Measurements from ENCODE around the gene LAPTM5.
"Not testable (repeated sequence)": the region's sequence is repeated elsewhere in the genome, so short reads cannot be mapped to it uniquely, and the experiment has no call there.

LAPTM5 gene

GRCh38 chr1:30693822-30694221, 63.8 kb downstream of the LAPTM5 start:
- DNase-seq (ENCODE audit: low read depth): no peak

DNA sequence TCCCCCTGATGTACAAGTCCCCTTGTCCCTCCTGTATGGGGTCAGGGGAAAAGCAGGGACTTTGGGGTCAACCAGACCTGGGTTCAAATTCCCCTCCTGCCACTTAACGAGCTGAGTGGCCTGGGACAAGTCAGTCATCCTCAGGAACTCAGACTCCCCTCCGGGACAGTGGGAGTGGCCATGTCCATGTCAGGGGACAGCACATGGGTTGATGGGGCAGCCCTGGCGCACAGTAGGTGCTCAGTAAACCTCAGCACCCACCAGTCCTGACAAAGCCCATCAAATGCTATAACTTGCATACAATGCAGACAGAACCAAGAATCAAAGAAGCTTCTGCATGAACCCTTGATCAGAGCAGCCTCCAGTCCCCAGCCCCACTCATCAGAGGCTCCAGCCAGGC, 64.2 kb downstream of the LAPTM5 start:
- no peak for DNase-seq (ENCODE audit: low read depth)

DNA sequence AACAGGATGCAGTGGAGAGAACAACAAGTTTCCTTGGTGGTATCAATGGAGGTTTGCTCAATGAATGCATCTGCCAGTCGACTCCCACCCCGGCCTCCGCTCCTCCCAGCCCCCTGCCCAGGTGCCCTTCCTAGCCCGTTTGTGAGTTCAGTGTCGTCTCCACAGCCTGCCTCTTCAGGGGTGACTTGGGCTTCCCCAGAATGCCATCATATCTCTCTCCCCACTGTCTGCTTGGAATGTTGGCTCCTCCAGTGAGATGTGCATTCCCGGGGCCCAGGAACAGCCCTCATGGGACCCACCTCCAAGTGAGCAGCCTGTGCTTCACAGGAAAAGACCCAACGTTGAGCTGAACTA, 64.6 kb downstream of the LAPTM5 start:
- no peak for DNase-seq (ENCODE audit: low read depth)

GRCh38 chr1:30692201-30692947, 65.2 kb downstream of the LAPTM5 start:
- no peak for DNase-seq (ENCODE audit: low read depth)

GRCh38 chr1:30691480-30691879, 66.1 kb downstream of the LAPTM5 start:
- DNase-seq (ENCODE audit: low read depth): no peak

GRCh38 chr1:30689901-30690645, 67.5 kb downstream of the LAPTM5 start:
- DNase-seq (ENCODE audit: low read depth): no peak

GRCh38 chr1:30688920-30689794, 68.4 kb downstream of the LAPTM5 start:
- no peak for DNase-seq (ENCODE audit: low read depth)

DNA sequence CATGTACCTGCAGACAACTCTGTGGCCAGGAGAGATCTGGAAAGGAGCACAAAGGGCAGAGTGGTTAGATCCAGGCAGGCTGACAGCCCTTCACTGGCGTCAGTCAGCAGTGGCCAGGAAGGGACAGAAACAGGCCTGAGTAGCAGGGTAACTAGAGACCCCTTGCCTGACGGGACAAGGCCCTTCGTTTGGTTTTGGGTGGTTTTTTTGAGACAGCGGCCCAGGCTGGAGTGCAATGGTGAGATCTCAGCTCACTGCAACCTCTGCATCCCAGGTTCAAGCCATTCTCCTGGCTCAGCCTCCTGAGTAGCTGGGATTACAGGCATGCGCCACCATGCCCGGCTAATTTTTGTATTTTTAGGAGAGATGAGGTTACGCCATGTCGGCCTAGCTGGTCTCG, 69.1 kb downstream of the LAPTM5 start:
- not testable (repeated sequence) for DNase-seq (ENCODE audit: low read depth)

- no peak for DNase-seq (ENCODE audit: low read depth)
Measured at GRCh38 chr1:30687886-30688285, 69.7 kb downstream of the LAPTM5 start.

DNA sequence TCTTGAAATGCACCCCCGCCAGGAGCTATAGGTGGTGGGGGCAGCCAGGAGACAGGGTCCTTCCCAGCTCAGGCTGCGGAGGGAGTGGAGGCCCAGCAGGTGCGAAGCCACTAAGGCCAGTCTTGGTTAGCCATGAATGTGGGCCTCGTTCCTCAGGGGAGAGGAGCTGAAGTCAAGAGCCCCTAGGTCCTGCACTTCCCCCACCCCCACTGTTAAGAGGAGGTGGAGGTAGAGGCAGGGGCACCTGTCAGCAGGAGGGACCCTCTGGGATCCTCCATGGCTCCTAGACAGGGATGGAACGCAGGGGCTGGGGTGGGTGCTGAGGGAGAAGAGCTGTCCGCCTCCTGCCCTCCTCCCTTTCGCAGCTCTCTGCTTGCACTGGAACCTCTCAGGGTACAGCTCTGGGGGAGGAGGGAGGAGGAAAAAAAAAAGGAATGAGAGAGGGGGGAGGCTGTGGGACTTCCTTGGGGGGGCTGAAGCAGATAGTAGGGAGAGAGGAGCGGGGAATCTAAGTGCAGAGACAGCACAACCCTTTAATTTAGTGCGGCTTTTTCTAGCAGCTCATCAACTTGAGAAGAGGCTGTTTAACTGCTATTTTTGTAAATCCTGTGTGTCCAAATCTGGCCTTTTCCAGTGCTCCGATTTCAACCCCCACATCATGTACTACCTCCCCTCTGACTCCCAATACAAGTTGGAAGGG, 71.2 kb downstream of the LAPTM5 start:
- DNase-seq (ENCODE audit: low read depth): no peak

GRCh38 chr1:30685796-30686165, 71.8 kb downstream of the LAPTM5 start:
- DNase-seq (ENCODE audit: low read depth): no peak

DNA sequence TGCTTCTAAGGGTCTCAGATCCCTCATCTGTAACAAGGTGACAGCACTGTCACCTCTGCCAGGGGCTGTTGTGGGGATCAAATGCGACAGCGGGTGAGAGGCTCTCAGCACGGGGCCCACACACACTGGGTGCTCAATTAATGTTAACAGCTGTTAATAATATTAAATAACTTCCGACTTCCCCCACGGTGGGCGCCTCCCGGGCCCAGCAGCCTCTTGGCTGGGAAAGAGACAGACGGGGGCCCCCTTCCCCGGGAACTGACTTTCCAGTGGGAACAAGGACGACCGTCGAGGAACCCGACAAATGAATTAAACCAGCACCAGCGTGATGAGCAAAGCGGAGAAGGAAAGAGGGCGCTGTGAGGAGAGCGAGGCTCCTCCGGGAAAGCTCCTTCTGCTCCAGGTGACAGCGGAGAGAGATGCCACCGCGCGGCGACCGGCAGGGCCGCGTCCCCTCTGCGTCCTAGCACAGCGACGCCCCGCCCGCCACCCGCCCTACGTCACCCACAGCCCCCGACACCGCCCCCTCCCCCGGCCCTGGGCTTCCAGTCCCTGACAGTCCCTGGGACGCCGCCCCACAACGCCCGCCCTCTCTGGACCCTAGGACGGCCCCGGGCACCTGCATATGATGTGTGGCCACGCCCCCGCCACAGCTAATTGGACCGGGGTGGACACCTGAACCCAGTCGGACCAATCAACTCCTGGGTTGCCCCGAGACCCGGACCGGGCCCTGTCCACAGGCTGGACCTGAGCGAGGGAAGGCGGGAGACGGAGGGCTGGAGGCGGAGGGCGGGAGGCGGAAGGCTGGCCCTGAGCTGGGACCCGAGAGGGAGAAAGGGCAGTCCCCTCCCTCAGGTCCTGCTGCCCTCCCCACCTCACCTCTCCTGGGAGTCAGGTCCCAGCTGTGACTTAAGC, 72.4 kb downstream of the LAPTM5 start:
- DNase-seq (ENCODE audit: low read depth): no peak

DNA sequence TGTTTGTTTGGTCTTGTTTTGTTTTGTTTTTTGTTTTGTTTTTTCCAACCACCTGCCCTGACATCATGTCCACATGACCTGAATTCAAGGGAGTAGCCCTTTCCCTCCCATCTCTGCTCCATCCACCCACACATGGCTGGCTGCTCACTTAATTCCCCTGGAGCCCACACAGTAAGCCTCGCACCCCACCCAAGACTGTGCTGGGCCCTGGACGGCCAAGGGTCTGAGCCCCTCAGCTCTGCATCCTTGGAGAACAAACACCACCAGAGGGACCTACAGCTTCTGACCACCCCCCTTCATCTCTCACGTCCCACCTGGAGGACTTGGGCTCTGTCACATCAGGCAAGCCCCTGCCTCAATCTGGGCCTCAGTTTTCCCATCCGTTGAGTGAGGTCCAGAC, 73.3 kb downstream of the LAPTM5 start:
- no peak for DNase-seq (ENCODE audit: low read depth)

- no peak for DNase-seq (ENCODE audit: low read depth)
Measured at GRCh38 chr1:30683699-30684098, 73.9 kb downstream of the LAPTM5 start.
